GM21447 (cell line): ENCODE data around the gene KCNJ15.
A peak's percentile ranks its signal among the peaks of the same experiment; 100 is the strongest.
"Not testable (repeated sequence)": the region's sequence is repeated elsewhere in the genome, so short reads cannot be mapped to it uniquely, and the experiment has no call there.

Source experiments
- ATAC-seq: cut with Tn5 transposase; IDR thresholded peaks from one replicate; pipeline ENCODE4 v1.9.1; 2021; ENCODE audit not compliant: unreplicated experiment

The KCNJ15 gene

DNA sequence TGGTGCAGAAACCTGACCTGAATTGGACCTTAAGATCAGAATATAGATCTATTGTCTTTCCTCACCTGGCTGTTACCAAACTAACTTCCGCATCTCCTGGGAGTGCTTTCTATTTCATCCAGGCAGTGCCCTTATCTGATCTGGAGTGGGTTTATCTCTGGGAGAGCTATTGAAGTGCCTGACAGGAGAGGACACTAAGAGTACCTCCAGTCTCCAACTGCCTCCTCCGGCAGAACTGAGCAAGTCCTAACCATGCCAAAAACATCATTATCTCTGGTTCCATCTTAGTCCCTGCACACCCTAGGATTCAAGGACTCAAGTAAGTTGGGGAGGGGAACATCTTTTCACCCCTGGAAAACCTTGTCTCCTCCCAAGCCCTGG lies 12.4 kb upstream of the KCNJ15 start:
- no peak for ATAC-seq

DNA sequence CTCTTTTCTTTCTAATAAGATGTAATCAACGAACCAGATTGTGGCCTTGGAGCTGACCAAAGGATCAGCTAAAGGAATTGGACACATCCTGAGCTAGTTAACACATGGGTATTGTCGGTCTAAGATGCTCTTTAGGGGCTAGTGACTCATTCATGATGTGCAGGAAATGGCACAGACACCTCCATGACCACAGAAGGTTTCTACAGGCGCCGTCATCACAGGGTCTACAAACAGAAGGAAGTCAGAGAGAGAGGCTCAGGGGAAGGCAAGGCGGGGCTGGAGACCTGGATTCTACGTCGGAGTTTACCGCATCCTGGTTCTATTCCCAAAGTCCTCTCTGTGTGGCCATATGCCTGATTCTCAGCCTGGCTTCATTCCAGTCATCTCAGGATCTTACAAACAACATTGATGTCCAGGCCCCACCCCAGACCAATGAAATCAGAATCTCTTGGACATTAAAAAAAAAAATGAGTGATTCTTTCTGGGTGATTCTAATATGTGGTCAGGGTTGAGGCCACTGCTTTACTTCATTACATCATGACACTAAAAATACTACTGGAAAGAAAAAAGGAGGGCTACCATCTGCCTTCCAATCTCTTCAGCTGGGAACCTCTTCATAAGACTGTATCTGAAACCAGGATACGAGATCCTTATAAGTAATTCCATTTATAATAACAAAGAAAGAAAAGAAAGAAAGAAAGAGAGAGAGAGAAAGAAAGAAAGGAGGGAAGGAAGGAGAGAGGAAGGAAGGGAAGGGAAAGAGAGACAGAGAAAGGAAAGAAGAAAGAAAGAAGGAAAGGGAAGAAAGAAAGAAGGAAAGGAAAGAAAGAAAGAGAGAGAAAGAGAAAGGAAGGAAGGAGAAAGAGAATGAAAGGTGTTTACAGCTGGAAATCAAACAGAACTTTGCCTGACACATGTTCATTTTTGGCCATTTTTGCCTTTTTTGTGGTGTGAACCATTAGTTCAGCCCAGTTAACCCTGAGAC lies 11.6 kb upstream of the KCNJ15 start:
- ATAC-seq = peak; percentile 85

DNA sequence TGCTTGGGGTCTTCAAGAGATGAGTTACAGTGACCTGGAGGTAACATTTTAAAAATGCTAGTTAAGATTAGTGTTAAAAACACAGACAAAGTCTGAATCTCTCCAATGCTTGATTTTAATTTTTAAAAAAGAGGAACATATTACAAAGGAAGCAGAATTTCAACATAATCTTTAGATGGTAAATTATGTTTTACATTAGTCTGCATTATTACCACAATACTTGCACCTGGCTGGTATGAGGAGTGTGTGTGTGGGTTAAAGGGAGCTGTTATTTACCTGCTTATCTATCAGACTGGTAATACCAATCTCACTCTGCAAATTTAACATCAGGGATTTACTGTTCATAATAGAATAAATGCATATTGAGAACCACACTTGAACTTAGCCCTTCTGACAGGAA lies 10.3 kb upstream of the KCNJ15 start:
- no peak for ATAC-seq

DNA sequence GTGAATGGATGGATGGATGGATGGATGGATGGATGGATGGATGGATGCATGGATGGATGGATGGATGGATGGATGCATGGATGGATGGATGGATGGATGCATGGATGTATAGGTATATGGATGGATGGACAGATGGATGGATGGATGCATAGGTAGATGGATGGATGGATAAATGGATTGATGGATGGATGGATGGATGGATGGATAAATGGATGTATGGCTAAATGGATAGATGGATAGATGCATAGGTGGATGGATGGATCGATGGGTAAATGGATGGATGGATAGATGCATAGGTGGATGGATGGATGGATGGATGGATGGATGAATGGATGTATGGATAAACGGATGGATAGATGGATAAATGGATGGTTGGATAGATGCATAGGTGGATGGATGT lies 9.7 kb upstream of the KCNJ15 start:
- not testable (repeated sequence) for ATAC-seq

DNA sequence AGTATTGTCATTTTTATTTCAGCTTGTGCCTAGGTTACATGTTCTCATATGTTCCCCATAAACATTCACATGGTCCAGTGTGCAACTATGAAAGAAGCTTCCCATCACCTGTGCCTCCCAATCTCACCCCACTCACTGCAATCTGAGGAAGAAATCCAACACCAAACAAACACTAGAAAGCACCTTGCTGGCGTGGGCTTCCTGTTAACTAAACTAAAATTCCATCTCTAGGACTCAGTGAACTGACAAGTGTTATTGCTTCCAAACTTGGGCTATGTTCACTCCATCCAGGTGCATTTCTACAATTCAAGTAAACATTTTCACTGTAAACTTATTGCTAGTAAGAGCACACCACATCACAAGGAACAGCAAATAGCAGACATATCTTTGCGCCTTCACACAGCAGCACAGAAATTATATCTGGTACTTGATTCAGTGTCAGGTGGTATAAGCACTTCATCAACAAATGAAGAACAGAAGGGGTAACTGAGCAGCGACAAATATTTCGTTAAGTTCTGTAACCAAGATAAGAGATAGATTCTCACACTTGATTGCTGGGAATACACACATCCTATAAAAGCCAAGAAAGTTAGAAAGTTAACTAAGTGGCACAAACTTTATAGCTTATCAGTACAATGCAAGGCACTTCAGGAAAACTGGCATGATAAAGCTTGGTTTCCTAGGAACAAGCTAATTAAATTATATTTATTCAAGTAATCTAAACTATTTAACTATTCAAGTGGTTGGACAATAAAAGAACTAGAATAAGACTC lies 8.9 kb upstream of the KCNJ15 start:
- ATAC-seq = no peak

DNA sequence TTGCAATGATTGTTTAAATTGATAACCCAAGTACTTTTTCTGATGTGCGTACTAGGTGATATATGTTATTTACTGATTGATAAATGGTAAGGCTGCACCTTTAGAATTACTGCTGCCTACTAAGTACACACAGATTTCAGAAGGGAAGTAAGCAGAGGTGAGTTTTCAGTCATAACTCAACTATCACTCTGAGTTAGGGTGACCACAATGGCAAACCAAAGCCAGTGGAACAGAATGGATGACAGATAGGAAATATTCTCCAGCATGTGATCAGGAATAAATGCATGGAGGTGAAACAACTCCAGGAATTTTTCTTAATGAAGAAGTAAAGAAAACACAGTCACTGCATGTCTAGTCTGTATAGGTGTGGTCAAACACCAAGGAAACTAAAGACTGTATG lies 7.5 kb upstream of the KCNJ15 start:
- ATAC-seq = no peak

DNA sequence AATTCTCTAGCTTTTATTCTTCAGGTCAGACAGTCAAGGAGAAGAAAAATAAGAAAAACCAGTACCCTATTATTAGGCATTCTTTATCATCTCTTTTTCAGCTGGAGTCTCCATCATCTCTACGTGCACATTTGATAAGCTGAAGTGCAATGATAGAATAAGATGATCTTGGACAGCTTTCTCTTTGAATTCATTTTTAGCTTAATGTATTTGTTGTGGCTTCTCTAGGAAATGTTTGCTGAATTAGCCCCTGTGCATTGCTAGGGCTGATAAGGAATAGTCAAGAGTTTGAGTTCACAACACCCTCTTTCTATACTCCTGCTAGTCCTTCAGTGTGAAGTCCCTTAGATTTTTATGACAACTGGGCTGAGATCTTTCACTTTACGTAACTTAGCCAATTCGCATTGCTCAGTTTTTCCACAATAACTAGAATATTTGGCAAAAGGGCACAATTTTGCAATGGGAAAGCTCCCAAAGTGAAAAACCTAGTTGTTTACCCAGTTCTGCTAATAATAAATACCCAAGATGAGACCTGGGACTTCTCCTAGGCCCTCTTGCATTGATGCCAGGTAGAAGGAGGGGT lies 7.0 kb upstream of the KCNJ15 start:
- ATAC-seq = no peak

DNA sequence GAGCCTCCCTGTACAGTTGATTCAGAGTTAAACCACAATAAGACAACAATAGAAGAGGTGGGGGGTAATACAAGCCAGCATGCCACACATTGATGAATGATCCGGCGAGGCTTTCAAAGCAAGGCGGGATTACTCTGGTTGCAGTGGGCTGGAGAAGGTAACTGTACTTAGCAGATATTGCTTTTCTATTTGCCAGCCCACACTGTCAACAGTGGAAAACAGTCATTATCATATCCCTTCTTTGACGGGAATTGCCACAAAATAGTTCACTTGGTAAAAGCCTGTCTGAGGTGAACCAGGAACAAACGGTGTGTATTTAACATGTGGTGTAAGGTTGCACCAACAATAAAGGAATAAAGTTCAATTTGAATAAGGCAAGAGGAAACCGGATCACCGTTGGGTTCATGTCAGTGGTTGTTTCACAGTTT lies 5.8 kb upstream of the KCNJ15 start:
- ATAC-seq = no peak

DNA sequence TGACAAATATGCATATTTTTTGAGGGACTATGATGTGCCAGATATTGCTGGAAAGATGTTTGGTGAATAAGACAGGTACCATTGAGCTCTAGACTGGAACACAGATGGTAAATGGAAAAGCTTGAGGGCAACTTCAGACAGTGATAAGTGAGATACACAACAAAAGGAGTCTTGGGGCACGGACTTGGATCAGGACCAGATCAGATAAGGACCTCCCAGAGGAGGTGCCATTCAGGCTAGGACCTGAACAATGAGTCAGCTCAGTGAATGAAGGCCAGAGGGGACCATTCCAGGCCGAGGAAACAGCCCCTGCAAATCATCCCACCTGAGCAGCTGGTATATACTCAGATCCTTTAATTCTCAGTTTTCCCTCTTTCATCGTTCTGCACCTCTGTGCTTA lies 1.8 kb upstream of the KCNJ15 start:
- ATAC-seq = no peak

DNA sequence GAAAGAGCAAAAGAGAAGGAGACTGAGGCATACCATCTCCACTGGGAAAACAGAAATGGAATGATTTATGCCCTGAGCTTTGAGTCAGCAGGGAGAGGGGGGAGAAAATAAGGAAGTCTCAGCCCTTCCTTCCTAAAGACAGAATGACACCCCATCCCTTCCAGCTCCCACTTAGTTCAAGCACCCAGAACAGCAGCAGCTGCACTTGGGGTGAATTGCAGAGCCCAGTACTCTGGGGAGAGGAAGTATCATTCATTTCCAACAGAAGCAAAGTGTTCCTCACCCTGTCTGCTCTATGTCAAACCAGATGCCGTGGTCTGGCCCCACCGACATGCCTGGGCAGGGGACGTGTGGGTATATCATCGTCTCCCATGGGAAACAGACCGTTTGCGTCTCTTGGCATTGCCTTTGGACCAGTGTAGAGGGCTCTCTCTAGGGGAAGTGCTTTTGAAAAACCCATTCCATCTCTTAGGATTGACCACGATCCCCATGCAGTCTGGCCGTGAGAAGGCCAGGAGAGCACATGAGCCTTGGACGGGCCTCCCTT lies 1.1 kb upstream of the KCNJ15 start:
- ATAC-seq = no peak

DNA sequence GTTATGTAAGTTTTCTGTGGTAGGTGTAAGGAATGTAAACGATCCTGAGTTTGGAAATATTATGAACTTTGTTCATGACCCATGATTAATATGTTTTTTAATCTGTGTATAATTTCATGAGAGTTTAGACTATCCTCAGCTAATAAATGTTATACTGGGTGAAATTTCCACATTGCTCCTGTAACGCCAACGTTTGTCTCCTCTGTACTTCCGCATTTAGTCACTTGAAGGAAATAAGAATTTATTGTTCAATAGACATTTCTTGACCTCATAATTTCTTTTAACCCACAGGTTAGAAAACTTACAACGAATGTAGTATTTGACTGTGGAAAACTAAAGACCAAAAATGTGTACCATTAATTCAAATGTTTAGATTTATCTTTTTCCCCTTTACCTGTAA lies 876 bp downstream of the KCNJ15 start:
- ATAC-seq = no peak

DNA sequence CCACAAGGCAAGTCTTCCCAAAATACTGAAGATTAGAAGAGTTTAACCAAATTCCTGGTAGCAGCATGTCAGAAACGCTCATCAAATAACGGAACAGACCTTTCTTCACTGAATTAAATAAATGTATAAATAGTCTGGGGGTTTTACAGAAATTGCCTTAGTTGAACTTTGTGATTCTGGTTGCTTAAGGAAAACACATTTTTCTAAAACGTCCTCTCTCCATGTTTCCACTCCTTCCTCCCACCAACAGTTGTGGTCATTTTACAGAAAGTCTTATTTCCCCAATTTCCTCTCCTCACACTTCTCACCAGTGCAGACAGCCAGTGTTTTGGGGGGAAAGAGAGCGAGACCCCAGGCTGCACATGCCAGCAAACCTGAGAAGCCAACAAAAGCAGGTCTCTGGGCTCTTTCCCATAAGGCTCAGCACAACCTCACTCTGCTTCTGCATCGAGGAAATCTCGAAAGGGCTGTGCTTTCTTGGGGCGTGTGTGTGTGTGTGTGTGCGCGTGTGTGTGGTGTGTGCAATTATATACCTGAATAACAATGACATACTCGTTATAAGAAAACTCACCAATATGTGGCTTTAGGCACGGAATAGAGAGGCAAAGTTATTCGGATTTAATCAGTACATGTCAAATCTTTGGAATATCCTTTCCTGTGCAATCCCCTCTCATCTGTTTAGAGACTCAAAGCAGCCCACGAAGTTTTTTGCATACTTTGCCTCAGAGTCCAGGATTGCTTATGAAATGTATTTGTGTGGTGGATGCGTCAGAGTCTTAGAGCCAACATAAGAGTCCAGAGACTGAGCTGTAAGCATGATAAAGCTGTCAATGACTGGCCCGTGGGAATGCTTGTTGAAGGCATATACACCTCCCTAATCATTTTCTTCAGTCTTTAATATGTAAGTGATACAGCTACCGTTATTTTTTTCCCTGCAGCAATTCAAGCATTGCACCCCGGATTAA lies 2.0 kb downstream of the KCNJ15 start:
- no peak for ATAC-seq

DNA sequence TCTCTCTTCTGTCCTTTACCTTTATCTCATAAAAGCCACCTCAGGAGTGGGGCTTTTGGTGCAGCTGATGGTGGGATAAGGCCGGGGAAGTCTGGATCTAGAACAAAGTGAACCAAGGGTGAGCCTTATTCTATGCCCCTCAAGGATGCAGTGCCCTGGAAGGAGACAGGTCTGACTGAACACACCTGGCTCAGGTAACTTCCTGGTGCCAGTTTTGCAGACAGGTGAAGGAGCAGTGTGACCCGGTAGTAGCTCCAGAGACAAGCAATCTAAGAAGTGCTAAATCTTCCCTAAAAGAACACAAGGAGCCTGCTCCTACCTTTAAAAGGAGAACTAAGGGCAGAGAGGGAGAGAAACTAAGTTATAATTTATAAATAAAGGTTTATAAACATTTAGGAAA lies 2.9 kb downstream of the KCNJ15 start:
- ATAC-seq = no peak

DNA sequence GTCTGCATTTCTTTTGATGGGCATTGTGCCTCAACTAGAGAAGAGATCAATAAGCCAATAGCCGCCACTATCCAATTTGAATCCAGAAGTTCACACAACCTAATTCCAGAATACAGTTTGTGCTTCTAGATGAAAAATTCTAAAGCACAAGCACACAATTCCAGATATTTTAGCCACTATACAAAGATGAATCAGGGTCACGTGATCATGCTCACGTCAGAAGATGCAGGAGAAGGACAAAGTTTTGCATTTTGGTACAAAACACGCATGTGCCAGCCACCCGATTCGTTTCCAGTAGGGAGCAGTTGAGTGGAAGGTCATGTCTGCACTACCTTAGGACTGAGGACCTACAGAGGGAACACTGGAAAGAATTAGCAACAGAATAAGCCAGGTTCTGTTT lies 3.6 kb downstream of the KCNJ15 start:
- no peak for ATAC-seq

DNA sequence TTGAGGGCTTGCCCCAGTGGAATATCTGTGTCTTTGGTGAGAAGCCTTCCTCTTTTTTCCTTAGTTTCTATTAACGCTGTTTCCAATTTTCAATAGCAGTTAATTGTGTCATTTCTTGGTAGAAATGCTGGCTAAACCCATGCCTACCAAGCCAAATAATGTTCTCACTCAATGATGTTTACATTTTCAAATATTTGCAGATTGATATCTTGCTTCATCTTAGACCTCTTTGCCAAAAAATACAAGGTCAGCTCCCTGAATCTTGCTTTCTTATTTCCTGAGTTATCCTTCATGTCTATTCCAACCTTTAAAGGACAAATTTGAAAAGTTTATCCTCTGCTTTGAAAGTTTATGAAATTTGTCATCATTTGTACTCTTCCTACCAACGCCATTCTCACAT lies 5.1 kb downstream of the KCNJ15 start:
- no peak for ATAC-seq

DNA sequence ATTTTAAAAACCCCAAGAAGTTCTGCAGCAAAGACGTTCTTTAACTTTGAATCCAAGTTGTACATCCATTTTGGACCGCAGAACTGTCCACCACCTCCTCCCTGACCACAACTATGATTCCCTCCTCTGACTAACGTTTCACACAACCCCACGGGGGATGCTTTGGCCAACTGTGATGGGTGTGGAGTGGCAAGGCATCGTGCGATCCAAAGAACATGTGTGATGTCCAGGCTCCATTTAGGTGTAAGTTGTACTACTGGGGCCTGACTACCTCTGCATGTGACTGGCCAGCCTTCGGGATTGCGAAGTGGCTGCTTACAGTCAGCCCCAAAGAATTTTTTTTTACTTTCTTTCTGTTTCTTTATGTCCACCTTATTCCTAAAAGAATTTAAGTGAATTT lies 6.7 kb downstream of the KCNJ15 start:
- no peak for ATAC-seq

DNA sequence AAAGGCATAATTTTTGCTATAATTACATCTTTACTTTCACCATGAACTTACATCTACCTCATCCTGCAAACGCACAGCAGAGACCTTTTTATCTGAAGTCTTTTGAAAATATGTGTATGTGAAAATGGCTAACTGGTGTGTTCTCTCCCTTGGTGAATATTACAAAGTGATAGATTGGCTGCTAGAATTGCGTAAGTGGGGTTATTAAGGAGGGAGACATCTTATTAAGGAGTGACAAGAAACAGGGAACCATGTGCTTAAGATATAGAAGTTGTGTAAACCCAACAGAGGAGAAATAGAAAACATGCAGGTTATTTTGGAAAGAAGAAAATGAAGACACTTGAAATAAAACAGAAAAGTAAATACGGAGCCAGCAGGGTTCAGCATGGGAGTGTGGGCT lies 7.8 kb downstream of the KCNJ15 start:
- no peak for ATAC-seq

DNA sequence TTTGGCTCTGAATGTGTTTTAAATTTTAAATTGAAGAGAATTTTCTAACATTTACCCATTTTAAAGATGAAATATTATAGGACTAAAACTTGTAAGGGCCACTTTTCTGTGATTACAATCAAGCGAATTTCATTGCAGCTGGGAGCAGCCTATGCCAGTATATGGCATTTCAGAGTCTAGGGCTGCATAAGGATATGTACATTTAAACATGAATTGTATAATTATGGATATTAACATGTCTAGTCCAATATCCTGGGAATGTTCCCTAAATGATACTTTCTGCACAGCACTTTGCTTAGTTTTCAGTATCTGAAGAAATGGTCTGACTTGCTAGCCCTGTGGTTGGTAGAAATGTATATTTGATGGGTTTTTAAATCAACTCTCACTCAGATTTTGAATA lies 8.4 kb downstream of the KCNJ15 start:
- ATAC-seq = no peak

DNA sequence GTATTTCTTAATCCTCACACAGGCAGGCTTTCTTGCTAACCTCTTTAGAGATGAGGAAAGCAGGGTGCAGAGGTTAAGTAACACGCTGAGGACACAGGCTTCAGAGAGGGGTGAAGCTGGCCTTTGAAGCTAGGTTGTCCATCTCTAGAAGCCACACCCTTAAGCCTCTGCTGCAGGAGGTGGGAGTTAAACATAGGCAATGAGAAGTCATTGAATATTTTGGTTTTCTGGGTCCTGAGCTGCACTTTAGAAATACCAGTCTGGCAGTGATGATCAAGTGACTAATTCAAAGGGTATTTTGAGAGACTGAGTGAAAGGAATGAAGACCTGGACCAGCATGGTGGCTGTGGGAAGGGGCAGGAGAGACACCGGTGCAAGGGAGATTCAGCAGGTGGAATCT lies 9.9 kb downstream of the KCNJ15 start:
- ATAC-seq = no peak

DNA sequence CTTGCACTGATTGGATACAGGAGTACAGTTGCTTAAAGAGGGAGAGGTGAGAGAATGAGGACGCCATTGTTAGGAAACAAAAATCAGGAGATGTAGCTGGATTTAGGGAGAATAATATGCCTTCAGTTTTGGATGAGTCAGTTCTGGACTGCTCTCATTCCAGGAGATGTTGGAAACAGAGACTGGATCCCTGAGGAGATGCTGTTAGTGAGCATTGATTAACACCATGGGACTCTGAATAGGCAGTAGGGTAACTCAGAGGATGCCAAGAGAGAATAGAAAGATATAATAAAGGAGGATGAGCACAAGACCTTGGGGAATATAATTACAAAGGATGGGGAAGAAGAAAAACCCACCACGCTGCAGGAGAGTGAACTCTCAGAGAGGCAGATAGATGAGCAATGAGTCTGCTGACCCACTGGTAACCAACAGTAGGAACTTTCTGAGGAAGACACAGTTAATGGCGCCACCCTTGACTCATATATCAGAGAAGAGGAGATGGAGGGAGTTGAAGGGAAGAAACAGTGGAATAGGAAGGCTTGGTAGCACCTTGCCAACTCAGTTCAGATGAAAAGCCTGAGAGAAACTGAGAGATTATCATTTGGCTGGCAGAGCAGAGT lies 10.5 kb downstream of the KCNJ15 start:
- no peak for ATAC-seq
